Activated CD8-positive, alpha-beta T cell treated with anti-CD3 and anti-CD28 coated beads for 36 hours (primary cell): ENCODE results near the gene ZFHX3. TPM values are rescaled to one million over a fixed set of nuclear protein-coding genes. Genes with fewer than 3 reads are reported as not detected.
"Not testable (repeated sequence)": the region's sequence is repeated elsewhere in the genome, so short reads cannot be mapped to it uniquely, and the experiment has no call there.

ENCODE experiments used
- ATAC-seq: fragments of 200-7000 bp; cut with Tn5 transposase; one replicate; pipeline ENCODE4 v1.10.0; 2021; ENCODE audit warnings: mild to moderate bottlenecking, moderate library complexity
- CTCF ChIA-PET: fragments of 350-600 bp; sonication (Branson Sonifier 250); formaldehyde crosslinking; loops from one replicate; lab custom pipeline; 2021; ENCODE audit warnings: antibody characterized with exemption; lab: Charles Lee
- POLR2A ChIA-PET: fragments of 350-600 bp; sonication (Branson Sonifier 250); formaldehyde crosslinking; loops from one replicate; lab custom pipeline; 2021; ENCODE audit warnings: antibody characterized with exemption; lab: Charles Lee
- DNase-seq: peaks from one replicate; pipeline ENCODE4 v3.0.0-alpha.2; 2020
- H3K27ac Mint-ChIP-seq: one replicate; pipeline ENCODE4 v1.8.0; 2021; ENCODE audit warnings: mild to moderate bottlenecking, mixed read lengths
- H3K27me3 Mint-ChIP-seq: one replicate; pipeline ENCODE4 v1.8.0; 2021; ENCODE audit warnings: mixed read lengths
- H3K36me3 Mint-ChIP-seq: one replicate; pipeline ENCODE4 v1.8.0; 2021; ENCODE audit warnings: low read depth, mixed read lengths
- H3K4me1 Mint-ChIP-seq: one replicate; pipeline ENCODE4 v1.8.0; 2021; ENCODE audit warnings: low read depth, mixed read lengths
- H3K4me3 Mint-ChIP-seq: one replicate; pipeline ENCODE4 v1.8.0; 2021; ENCODE audit warnings: mild to moderate bottlenecking, moderate library complexity, mixed read lengths
- H3K9me3 Mint-ChIP-seq: one replicate; pipeline ENCODE4 v1.8.0; 2021; ENCODE audit warnings: mixed read lengths
- CTCF ChIP-seq: fragments of 200-600 bp; IDR thresholded peaks from one replicate; pipeline ENCODE4 v1.8.0; 2022; ENCODE audit warnings: antibody characterized with exemption, mild to moderate bottlenecking
- intact Hi-C: fragments of 100-400 bp; cut with micrococcal nuclease; formaldehyde crosslinking; loops from one replicate; pipeline ENCODE4 v1.10.0; 2022
- total RNA-seq, 2 experiments: library from RNA; stranded (reverse); gene quantifications; one replicate each; pipeline ENCODE4 v1.2.3, GENCODE V29; 2021

The ZFHX3 gene
- total RNA-seq, 2 experiments from 2014 or later: 0.16 to 0.25 TPM

- POLR2A ChIA-PET: interaction anchor here (0.6 to 1.0 kb wide), 2 partner anchors 10 to 1801 kb away, joined by 3 to 4 read pairs; no protein-coding TSS in a partner anchor
- H3K4me1 Mint-ChIP-seq: no peaks in the 10 kb centered on the region
These were observed 47.7 kb downstream of the ZFHX3 start for GRCh38 chr16:73000020-73000906.

GRCh38 chr16:72999541-73000019, 48.3 kb downstream of the ZFHX3 start:
- Mint-ChIP-seq H3K4me1 (no peaks in the 10 kb centered on the region), H3K4me3 (no peak overlapping the region), H3K27me3 (no peaks in the 10 kb centered on the region), H3K36me3 (no peaks in the 10 kb centered on the region), H3K9me3 (peaks cover 5% of the 10 kb centered on the region), H3K27ac (no peak overlapping the region)
- ATAC-seq (no peak), DNase-seq (no peak)
- TF ChIP-seq CTCF: no peak
- ChIA-PET POLR2A (interaction anchor here (0.6 to 1.0 kb wide), 2 partner anchors 9 to 1200 kb away, joined by 3 to 4 read pairs; no protein-coding TSS in a partner anchor), CTCF (no interaction called here)
- intact Hi-C loops: loop anchor here (10.0 kb wide), 1 partner anchor 165 kb away; no protein-coding TSS in a partner anchor

More at GRCh38 chr16:73000020-73000906, 47.7 kb downstream of the ZFHX3 start:
- H3K9me3 Mint-ChIP-seq: peaks cover 5% of the 10 kb centered on the region
- no peak overlapping the region for H3K4me3 Mint-ChIP-seq
- DNase-seq: no peak
- CTCF ChIA-PET: no interaction called here
- H3K36me3 Mint-ChIP-seq: no peaks in the 10 kb centered on the region
- no peak overlapping the region for H3K27ac Mint-ChIP-seq
- intact Hi-C loops: no loop called here
- no peak for TF ChIP-seq CTCF
- no peaks in the 10 kb centered on the region for H3K27me3 Mint-ChIP-seq
- no peak for ATAC-seq

- Mint-ChIP-seq H3K4me3 (no peak overlapping the region), H3K4me1 (no peaks in the 10 kb centered on the region), H3K27ac (no peak overlapping the region), H3K36me3 (no peaks in the 10 kb centered on the region), H3K9me3 (peaks cover 5% of the 10 kb centered on the region), H3K27me3 (no peaks in the 10 kb centered on the region)
- ChIA-PET CTCF (no interaction called here), POLR2A (no interaction called here)
- TF ChIP-seq CTCF: no peak
- DNase-seq (no peak), ATAC-seq (no peak)
- intact Hi-C loops: loop anchor here (10.0 kb wide), 1 partner anchor 162 kb away; no protein-coding TSS in a partner anchor
These were observed 50.8 kb downstream of the ZFHX3 start for GRCh38 chr16:72997141-72997542.

- POLR2A ChIA-PET: no interaction called here
- no peaks in the 10 kb centered on the region for H3K27me3 Mint-ChIP-seq
These were observed 51.5 kb downstream of the ZFHX3 start for GRCh38 chr16:72996291-72997062.

GRCh38 chr16:72995882-72996270, 52.1 kb downstream of the ZFHX3 start:
- H3K36me3 Mint-ChIP-seq, H3K4me3 Mint-ChIP-seq, H3K4me1 Mint-ChIP-seq, POLR2A ChIA-PET, ATAC-seq, H3K9me3 Mint-ChIP-seq, H3K27ac Mint-ChIP-seq, DNase-seq, H3K27me3 Mint-ChIP-seq: not testable (repeated sequence)
- intact Hi-C loops: loop anchor here (10.0 kb wide), 1 partner anchor 161 kb away; no protein-coding TSS in a partner anchor
- CTCF ChIA-PET: interaction anchor here (1.0 to 2.1 kb wide), 2 partner anchors 8 to 12 kb away, joined by 3 to 6 read pairs; no protein-coding TSS in a partner anchor

More at GRCh38 chr16:72996291-72997062, 51.5 kb downstream of the ZFHX3 start:
- H3K36me3 Mint-ChIP-seq: no peaks in the 10 kb centered on the region
- H3K27ac Mint-ChIP-seq: no peak overlapping the region
- H3K9me3 Mint-ChIP-seq: peaks cover 5% of the 10 kb centered on the region
- H3K4me1 Mint-ChIP-seq: no peaks in the 10 kb centered on the region
- H3K4me3 Mint-ChIP-seq: no peak overlapping the region
- CTCF ChIA-PET: no interaction called here
- intact Hi-C loops: loop anchor here (10.0 kb wide), 1 partner anchor 162 kb away; no protein-coding TSS in a partner anchor
- no peak for TF ChIP-seq CTCF
- DNase-seq: no peak
- no peak for ATAC-seq
